K562 (cell line): ENCODE data around the gene RBM45. TPM values are rescaled to one million over a fixed set of nuclear protein-coding genes. Genes with fewer than 3 reads are reported as not detected.

Source experiments
- ATF1 ChIP-seq, 2 experiments: fragments of 450-650 bp in 1 of 2; IDR thresholded peaks; 2 replicates each; pipeline ENCODE4 v1.6.1; 2016; ENCODE audit warnings: missing compliant biosample characterization in 1 of 2, missing genetic modification characterization in 1 of 2
- CBFA2T3 ChIP-seq: fragments of 450-650 bp; IDR thresholded peaks from 2 replicates; pipeline ENCODE4 v1.6.1; 2017
- CC2D1A ChIP-seq: fragments of 450-650 bp; IDR thresholded peaks from 2 replicates; pipeline ENCODE4 v1.6.1; 2017; ENCODE audit warnings: mild to moderate bottlenecking
- CREB1 ChIP-seq, 2 experiments: sonication (generic) in 1 of 2; formaldehyde crosslinking in 1 of 2; IDR thresholded peaks; 2 replicates each; pipeline versions ENCODE4 v1.6.1 to v1.8.0; 2012 to 2022; ENCODE audit warnings: inconsistent platforms in 1 of 2, mild to moderate bottlenecking in 1 of 2, missing genetic modification reagents in 1 of 2, moderate library complexity in 1 of 2
- CREM ChIP-seq: IDR thresholded peaks from 2 replicates; pipeline ENCODE4 v1.6.1; 2014; ENCODE audit warnings: antibody characterized with exemption, low read depth
- CTBP1 ChIP-seq: fragments of 450-650 bp; IDR thresholded peaks from 2 replicates; pipeline ENCODE4 v1.6.1; 2016; ENCODE audit warnings: borderline replicate concordance
- ERF ChIP-seq: fragments of 450-650 bp; formaldehyde crosslinking; IDR thresholded peaks from 2 replicates; pipeline ENCODE4 v1.4.0; 2020; ENCODE audit warnings: mild to moderate bottlenecking, mixed read lengths
- FOS ChIP-seq: IDR thresholded peaks from 3 replicates; pipeline ENCODE4 v1.6.1; 2011; ENCODE audit not compliant: insufficient read length; ENCODE audit errors: extremely low read depth
- FOSL1 ChIP-seq: fragments of 200-800 bp; sonication (Bioruptor generic); conservative IDR thresholded peaks from 2 replicates; pipeline ENCODE4 v1.6.1; 2016; ENCODE audit warnings: missing genetic modification characterization, missing compliant biosample characterization
- KDM1A ChIP-seq, 2 experiments: fragments of 450-650 bp; IDR thresholded peaks; 2 replicates each; pipeline ENCODE4 v1.6.1; 2016; ENCODE audit warnings: mild to moderate bottlenecking in 2 of 2
- KLF16 ChIP-seq: IDR thresholded peaks from 2 replicates; pipeline ENCODE4 v1.6.1; 2016; ENCODE audit warnings: antibody characterized with exemption
- L3MBTL2 ChIP-seq: fragments of 450-650 bp; IDR thresholded peaks from 2 replicates; pipeline ENCODE4 v1.6.1; 2016; ENCODE audit warnings: mild to moderate bottlenecking, moderate library complexity
- LEF1 ChIP-seq: fragments of 450-650 bp; IDR thresholded peaks from 2 replicates; pipeline ENCODE4 v1.6.1; 2016; ENCODE audit warnings: mild to moderate bottlenecking
- MEIS2 ChIP-seq: fragments of 450-650 bp; IDR thresholded peaks from 2 replicates; pipeline ENCODE4 v1.6.1; 2014; ENCODE audit warnings: mild to moderate bottlenecking; ENCODE audit not compliant: partially characterized antibody
- NCOA6 ChIP-seq: fragments of 450-650 bp; IDR thresholded peaks from 2 replicates; pipeline ENCODE4 v1.6.1; 2017; ENCODE audit warnings: mild to moderate bottlenecking
- NCOR1 ChIP-seq: fragments of 450-650 bp; IDR thresholded peaks from 2 replicates; pipeline ENCODE4 v1.6.1; 2016; ENCODE audit warnings: mild to moderate bottlenecking, moderate library complexity
- NR2C1 ChIP-seq, 2 experiments: fragments of 450-650 bp; IDR thresholded peaks; 2 replicates each; pipeline ENCODE4 v1.6.1; 2017; ENCODE audit warnings: mild to moderate bottlenecking in 2 of 2, antibody characterized with exemption in 1 of 2, inconsistent platforms in 1 of 2, missing compliant biosample characterization in 1 of 2, missing genetic modification characterization in 1 of 2
- SOX6 ChIP-seq: fragments of 450-650 bp; IDR thresholded peaks from 2 replicates; pipeline ENCODE4 v1.6.1; 2014; ENCODE audit warnings: mild to moderate bottlenecking
- TAF9B ChIP-seq: fragments of 450-650 bp; IDR thresholded peaks from 2 replicates; pipeline ENCODE4 v1.6.1; 2018; ENCODE audit warnings: mild to moderate bottlenecking; ENCODE audit not compliant: partially characterized antibody
- TCF3 ChIP-seq: sonication (generic); formaldehyde crosslinking; IDR thresholded peaks from 2 replicates; pipeline ENCODE4 v1.4.0; 2020; ENCODE audit warnings: mild to moderate bottlenecking, missing genetic modification reagents
- YY1 ChIP-seq, 3 experiments: IDR thresholded peaks; 2 replicates each; pipeline ENCODE4 v1.6.1; 2011; ENCODE audit warnings: low read length in 2 of 3, mild to moderate bottlenecking in 2 of 3, moderate library complexity in 2 of 3, borderline replicate concordance in 1 of 3, control low read depth in 1 of 3, low read depth in 1 of 3; ENCODE audit not compliant: insufficient read depth in 3 of 3, insufficient replicate concordance in 2 of 3, control insufficient read depth in 1 of 3, insufficient read length in 1 of 3; ENCODE audit errors: extremely low read depth in 1 of 3
- ZNF143 ChIP-seq: sonication (generic); formaldehyde crosslinking; IDR thresholded peaks from 2 replicates; pipeline ENCODE4 v1.9.0; 2022; ENCODE audit warnings: mild to moderate bottlenecking, missing genetic modification reagents
- ZNF24 ChIP-seq: fragments of 450-650 bp; IDR thresholded peaks from 2 replicates; pipeline ENCODE4 v1.6.1; 2016
- ZNF384 ChIP-seq: IDR thresholded peaks from 2 replicates; pipeline ENCODE4 v1.6.1; 2012; ENCODE audit warnings: low read depth, low read length, improper control_type of control experiment
- ZNF589 ChIP-seq: fragments of 200-800 bp; sonication (Bioruptor generic); IDR thresholded peaks from 2 replicates; pipeline ENCODE4 v1.6.1; 2016; ENCODE audit warnings: low read depth, missing genetic modification characterization, missing compliant biosample characterization
- polyA plus RNA-seq, 8 experiments: library from polyadenylated mRNA; depleted of rRNA in 4 of 8; stranded (reverse) in 5 of 8; unstranded in 3 of 8; fragments of >200 nt; fragmentation: Nextera tagmentation in 2 of 8; fragmentation: Illumina TruSeq in 1 of 8; extraction: Ambion mirVana in 2 of 8; extraction: Trizol in 1 of 8; gene quantifications; 2 replicates each; pipeline versions ENCODE4 v1.2.1 to v1.2.3, GENCODE V29; 2011 to 2014; ENCODE audit warnings: inconsistent platforms in 1 of 8, missing spikeins in 1 of 8
- total RNA-seq, 7 experiments: library from RNA; depleted of rRNA in 6 of 7; stranded (reverse); fragments of >200 nt in 6 of 7; fragmentation: Illumina TruSeq in 2 of 7; extraction: Trizol in 2 of 7; gene quantifications; 2 replicates each; pipeline versions ENCODE4 v1.2.1 to v1.2.3, GENCODE V29; 2011 to 2021; ENCODE audit warnings: low replicate concordance in 1 of 7
- TF ChIP-seq, protein P1 (sequence below), 2 experiments: fragments of 450-650 bp; conservative IDR thresholded peaks; 2 replicates each; pipeline ENCODE4 v1.6.1; 2017; ENCODE audit warnings: mild to moderate bottlenecking in 2 of 2, moderate library complexity in 2 of 2
- TF ChIP-seq, protein P2 (sequence below): fragments of 450-650 bp; formaldehyde crosslinking; IDR thresholded peaks from 2 replicates; pipeline ENCODE4 v1.4.0; 2022; ENCODE audit warnings: missing genetic modification characterization

RBM45 gene
- total and polyA plus RNA-seq, 9 of the 15 experiments (the other 6 are each of a cell fraction or from before 2014, with no cell fraction given), result 6.7 to 22.0 (median 15.0) TPM

DNA sequence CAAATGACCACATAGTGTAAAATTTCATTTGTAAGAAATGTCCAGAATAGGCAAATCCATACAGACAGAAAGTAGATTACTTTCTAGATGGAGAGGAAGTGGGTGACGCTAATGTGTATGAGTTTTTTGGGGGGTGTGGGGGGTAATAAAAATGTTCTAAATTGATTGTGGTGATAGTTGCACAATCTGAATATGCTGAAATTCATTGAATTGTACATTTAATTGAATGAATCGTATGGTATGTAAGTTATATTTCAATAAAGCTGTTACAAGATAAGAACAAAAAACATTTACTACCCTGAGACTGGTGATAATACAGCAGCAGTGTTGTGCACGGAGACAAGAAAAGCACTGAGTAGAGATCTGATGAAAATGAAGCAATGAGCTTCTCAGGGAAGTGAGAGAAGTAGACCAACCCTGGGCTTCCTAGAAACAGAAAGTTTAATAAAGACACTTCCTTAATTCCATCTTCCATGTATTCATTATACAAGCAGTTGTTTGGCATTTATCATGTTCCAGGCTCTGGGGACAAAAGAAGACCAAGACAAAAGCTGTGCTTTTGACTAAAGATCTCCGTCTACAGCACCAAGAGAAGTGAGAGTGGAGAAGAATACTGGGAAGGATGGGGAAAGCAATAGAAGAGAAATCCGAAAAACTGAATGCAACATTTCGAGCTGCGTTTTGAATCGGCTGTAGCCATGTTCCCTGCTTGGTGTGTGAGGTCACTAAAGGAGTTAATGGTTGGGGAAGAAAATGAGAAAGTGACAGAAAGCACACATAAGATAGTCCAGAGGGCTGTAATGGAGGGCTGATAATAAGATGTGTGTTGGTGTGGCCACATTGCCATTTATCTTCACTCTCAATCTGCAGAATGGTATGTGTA lies 37.9 kb upstream of the RBM45 start (continued):
- TF ChIP-seq, protein P1, sequence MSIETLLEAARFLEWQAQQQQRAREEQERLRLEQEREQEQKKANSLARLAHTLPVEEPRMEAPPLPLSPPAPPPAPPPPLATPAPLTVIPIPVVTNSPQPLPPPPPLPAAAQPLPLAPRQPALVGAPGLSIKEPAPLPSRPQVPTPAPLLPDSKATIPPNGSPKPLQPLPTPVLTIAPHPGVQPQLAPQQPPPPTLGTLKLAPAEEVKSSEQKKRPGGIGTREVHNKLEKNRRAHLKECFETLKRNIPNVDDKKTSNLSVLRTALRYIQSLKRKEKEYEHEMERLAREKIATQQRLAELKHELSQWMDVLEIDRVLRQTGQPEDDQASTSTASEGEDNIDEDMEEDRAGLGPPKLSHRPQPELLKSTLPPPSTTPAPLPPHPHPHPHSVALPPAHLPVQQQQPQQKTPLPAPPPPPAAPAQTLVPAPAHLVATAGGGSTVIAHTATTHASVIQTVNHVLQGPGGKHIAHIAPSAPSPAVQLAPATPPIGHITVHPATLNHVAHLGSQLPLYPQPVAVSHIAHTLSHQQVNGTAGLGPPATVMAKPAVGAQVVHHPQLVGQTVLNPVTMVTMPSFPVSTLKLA (conservative IDR thresholded peaks at IDR 0.05), result 0 out of 4 replicates have a peak, but pooled peaks of 1 of the 2 experiments have one; percentile 11
- TF ChIP-seq FOSL1 (tag) (peak; percentile 97), NR2C1 (IDR thresholded peaks at IDR 0.05) (no peak), NR2C1 (tag; IDR thresholded peaks at IDR 0.05) (0 out of 2 replicates have a peak, but pooled peaks have one; percentile 10), ZNF143 (CRISPR knock-in tag) (no peak), CREB1 (IDR thresholded peaks at IDR 0.05) (peak; percentile 20; the same call in 1 of the 2 replicates), CREB1 (CRISPR knock-in tag; IDR thresholded peaks at IDR 0.05) (no peak), NCOR1 (peak; percentile 72), CREM (peak; percentile 61; the same call in 1 of the 2 replicates), KDM1A (IDR thresholded peaks at IDR 0.05) (peak in 1 of 2 experiments; percentile 30; a peak in 2 of 4 replicates), ZNF384 (no peak), NCOA6 (no peak), ZNF589 (CRISPR knock-in tag) (peak; percentile 64; the same call in 1 of the 2 replicates), YY1 (IDR thresholded peaks at IDR 0.05; ENCODE audit: borderline replicate concordance in 1 of 3, control insufficient read depth in 1 of 3, extremely low read depth in 1 of 3, insufficient read depth in 3 of 3, insufficient read length in 1 of 3, insufficient replicate concordance in 2 of 3, low read depth in 1 of 3, low read length in 2 of 3) (peak in 1 of 3 experiments; percentile 66), ERF (CRISPR knock-in tag) (peak; percentile 21; the same call in 1 of the 2 replicates), TAF9B (peak; percentile 8), CC2D1A (peak; percentile 14; the same call in 1 of the 2 replicates), SOX6 (peak; percentile 69), MEIS2 (peak; percentile 28), ZNF24 (0 out of 2 replicates have a peak, but pooled peaks have one; percentile 15), ATF1 (CRISPR knock-in tag; IDR thresholded peaks at IDR 0.05) (no peak), ATF1 (tag; IDR thresholded peaks at IDR 0.05) (peak; percentile 27; the same call in 1 of the 2 replicates), FOS (peak; percentile 59), L3MBTL2 (peak; percentile 44; the same call in 1 of the 2 replicates), LEF1 (peak; percentile 86), CTBP1 (peak; percentile 69; the same call in 1 of the 2 replicates), TCF3 (CRISPR knock-in tag) (peak; percentile 78), CBFA2T3 (peak; percentile 91), KLF16 (peak; percentile 70; the same call in 1 of the 2 replicates)
- TF ChIP-seq, protein P2, sequence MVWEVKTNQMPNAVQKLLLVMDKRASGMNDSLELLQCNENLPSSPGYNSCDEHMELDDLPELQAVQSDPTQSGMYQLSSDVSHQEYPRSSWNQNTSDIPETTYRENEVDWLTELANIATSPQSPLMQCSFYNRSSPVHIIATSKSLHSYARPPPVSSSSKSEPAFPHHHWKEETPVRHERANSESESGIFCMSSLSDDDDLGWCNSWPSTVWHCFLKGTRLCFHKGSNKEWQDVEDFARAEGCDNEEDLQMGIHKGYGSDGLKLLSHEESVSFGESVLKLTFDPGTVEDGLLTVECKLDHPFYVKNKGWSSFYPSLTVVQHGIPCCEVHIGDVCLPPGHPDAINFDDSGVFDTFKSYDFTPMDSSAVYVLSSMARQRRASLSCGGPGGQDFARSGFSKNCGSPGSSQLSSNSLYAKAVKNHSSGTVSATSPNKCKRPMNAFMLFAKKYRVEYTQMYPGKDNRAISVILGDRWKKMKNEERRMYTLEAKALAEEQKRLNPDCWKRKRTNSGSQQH (CRISPR knock-in tag), result no peak
